Glomerular visceral epithelial cell (primary cell): ENCODE measurements around the gene SCT.
"Not testable (repeated sequence)": the region's sequence is repeated elsewhere in the genome, so short reads cannot be mapped to it uniquely, and the experiment has no call there.

Experiments used
- DNase-seq: peaks from one replicate; pipeline ENCODE4 v3.0.0-alpha.2; 2016; ENCODE audit errors: extremely low spot score

Gene SCT

GRCh38 chr11:626475-627307 is at the start of gene SCT:
SCT (minus strand) TSS chr11:627181; CDS start chr11:627143, 38 bp downstream.
- DNase-seq, result no peak

- DNase-seq, result no peak
Observed at GRCh38 chr11:674406-674805, 47.4 kb upstream of the SCT start.

GRCh38 chr11:673866-674265 is 46.9 kb upstream of the SCT start:
- DNase-seq, result no peak

GRCh38 chr11:665704-666281 is 38.8 kb upstream of the SCT start:
- no peak for DNase-seq

GRCh38 chr11:665062-665703 is 38.2 kb upstream of the SCT start:
- DNase-seq, result no peak

- DNase-seq, result peak; percentile 49
Observed at GRCh38 chr11:662689-663274, 35.8 kb upstream of the SCT start.

GRCh38 chr11:660681-661444 is 33.9 kb upstream of the SCT start:
- no peak for DNase-seq

GRCh38 chr11:660281-660680 is 33.3 kb upstream of the SCT start:
- no peak for DNase-seq

GRCh38 chr11:659532-660085 is 32.6 kb upstream of the SCT start:
- DNase-seq, result no peak

- DNase-seq, result no peak
Observed at GRCh38 chr11:657691-658126, 30.7 kb upstream of the SCT start.

GRCh38 chr11:656866-657265 is 29.9 kb upstream of the SCT start:
- no peak for DNase-seq

- no peak for DNase-seq
Observed at GRCh38 chr11:656426-656825, 29.4 kb upstream of the SCT start.

- DNase-seq, result peak; percentile 91
Observed at GRCh38 chr11:655036-655726, 28.2 kb upstream of the SCT start.

GRCh38 chr11:654444-654843 is 27.5 kb upstream of the SCT start:
- DNase-seq, result not testable (repeated sequence)

GRCh38 chr11:653837-654236 is 26.9 kb upstream of the SCT start:
- no peak for DNase-seq

- not testable (repeated sequence) for DNase-seq
Observed at GRCh38 chr11:653136-653535, 26.2 kb upstream of the SCT start.

GRCh38 chr11:650482-650881 is 23.5 kb upstream of the SCT start:
- DNase-seq, result no peak

- DNase-seq, result not testable (repeated sequence)
Observed at GRCh38 chr11:647672-648158, 20.7 kb upstream of the SCT start.

GRCh38 chr11:646214-646613 is 19.2 kb upstream of the SCT start:
- DNase-seq, result no peak

GRCh38 chr11:645536-645935 is 18.6 kb upstream of the SCT start:
- no peak for DNase-seq
